A549 (cell line): ENCODE results near the gene NME7. TPM values are rescaled to one million over a fixed set of nuclear protein-coding genes. Genes with fewer than 3 reads are reported as not detected.

Experiments
- CBX2 ChIP-seq: fragments of 200-600 bp; sonication (generic); IDR thresholded peaks from 2 replicates; pipeline ENCODE4 v1.6.1; 2016; ENCODE audit warnings: low read depth, mild to moderate bottlenecking, borderline replicate concordance
- EHF ChIP-seq: fragments of 250-450 bp; sonication (Bioruptor Pico); IDR thresholded peaks from 2 replicates; pipeline ENCODE4 v1.5.0; 2020; ENCODE audit warnings: mild to moderate bottlenecking
- EHMT2 ChIP-seq: fragments of 200-600 bp; sonication (generic); IDR thresholded peaks from 2 replicates; pipeline ENCODE4 v1.6.1; 2016; ENCODE audit warnings: antibody characterized with exemption, low read depth, mild to moderate bottlenecking, moderate library complexity
- ESRRA ChIP-seq: fragments of 150-350 bp; IDR thresholded peaks from 2 replicates; pipeline ENCODE4 v1.6.1; 2014; ENCODE audit warnings: mild to moderate bottlenecking, low read length, borderline replicate concordance
- MAZ ChIP-seq: fragments of 150-350 bp; IDR thresholded peaks from 2 replicates; pipeline ENCODE4 v1.6.1; 2014; ENCODE audit warnings: antibody characterized with exemption, low read depth, low read length, borderline replicate concordance
- NR3C1 ChIP-seq: fragments of >200 bp; sonication (Bioruptor Twin); formaldehyde crosslinking; IDR thresholded peaks from 3 replicates; pipeline ENCODE4 v1.6.1; 2017
- RNF2 ChIP-seq: fragments of 200-600 bp; sonication (generic); IDR thresholded peaks from 2 replicates; pipeline ENCODE4 v1.6.1; 2016; ENCODE audit warnings: low read depth, mild to moderate bottlenecking, antibody characterized with exemption, moderate library complexity, borderline replicate concordance
- SMC3 ChIP-seq: fragments of >200 bp; sonication (Bioruptor Twin); formaldehyde crosslinking; IDR thresholded peaks from 3 replicates; pipeline ENCODE4 v1.6.1; 2018; ENCODE audit warnings: inconsistent platforms
- SREBF2 ChIP-seq: fragments of 450-650 bp; IDR thresholded peaks from 2 replicates; pipeline ENCODE4 v1.6.1; 2014; ENCODE audit warnings: mild to moderate bottlenecking, moderate library complexity
- TFCP2L1 ChIP-seq: fragments of 250-450 bp; sonication (Bioruptor Pico); IDR thresholded peaks from 2 replicates; pipeline ENCODE4 v1.5.0; 2021; ENCODE audit warnings: mild to moderate bottlenecking
- ZC3H11A ChIP-seq: fragments of 450-650 bp; IDR thresholded peaks from 2 replicates; pipeline ENCODE4 v1.6.1; 2014; ENCODE audit warnings: antibody characterized with exemption, mild to moderate bottlenecking
- polyA plus RNA-seq, 4 experiments: library from polyadenylated mRNA; depleted of rRNA in 3 of 4; stranded (reverse); fragments of >200 nt; fragmentation: RNase III in 1 of 4; extraction: RNeasy Plus Mini Kit Qiagen cat#74134 plus additional on column Dnase treatment in 1 of 4; gene quantifications; 2 replicates in 3 of 4; 3 replicates in 1 of 4; pipeline ENCODE4 v1.2.3, GENCODE V29; 2011 to 2017
- TF ChIP-seq, protein P1 (sequence below): fragments of 200-600 bp; sonication (generic); IDR thresholded peaks from 2 replicates; pipeline ENCODE4 v1.6.1; 2016; ENCODE audit warnings: antibody characterized with exemption, mild to moderate bottlenecking, moderate library complexity
- TF ChIP-seq, protein P2 (sequence below): fragments of 250-450 bp; sonication (Bioruptor Pico); IDR thresholded peaks from 2 replicates; pipeline ENCODE4 v1.5.0; 2020; ENCODE audit warnings: low read depth, mild to moderate bottlenecking, moderate library complexity
- TF ChIP-seq, protein P3 (sequence below): IDR thresholded peaks from 2 replicates; pipeline ENCODE4 v1.6.1; 2012
- TF ChIP-seq, protein P4 (sequence below): IDR thresholded peaks from 2 replicates; pipeline ENCODE4 v1.6.1; 2012; ENCODE audit warnings: low read depth, borderline replicate concordance
- TF ChIP-seq, protein P5 (sequence below): fragments of 250-450 bp; sonication (Bioruptor Pico); IDR thresholded peaks from 2 replicates; pipeline ENCODE4 v1.5.0; 2021; ENCODE audit warnings: mild to moderate bottlenecking, moderate library complexity, borderline replicate concordance
- TF ChIP-seq, protein P6 (sequence below): fragments of >200 bp; sonication (Bioruptor Twin); formaldehyde crosslinking; IDR thresholded peaks from 3 replicates; pipeline ENCODE4 v1.5.1; 2016
- TF ChIP-seq, protein P7 (sequence below): IDR thresholded peaks from 2 replicates; pipeline ENCODE4 v1.6.1; 2012

Gene NME7
- polyA plus RNA-seq, 2 of the 4 experiments (the other 2 are of a cell fraction), result 39.5 to 62.3 TPM

DNA sequence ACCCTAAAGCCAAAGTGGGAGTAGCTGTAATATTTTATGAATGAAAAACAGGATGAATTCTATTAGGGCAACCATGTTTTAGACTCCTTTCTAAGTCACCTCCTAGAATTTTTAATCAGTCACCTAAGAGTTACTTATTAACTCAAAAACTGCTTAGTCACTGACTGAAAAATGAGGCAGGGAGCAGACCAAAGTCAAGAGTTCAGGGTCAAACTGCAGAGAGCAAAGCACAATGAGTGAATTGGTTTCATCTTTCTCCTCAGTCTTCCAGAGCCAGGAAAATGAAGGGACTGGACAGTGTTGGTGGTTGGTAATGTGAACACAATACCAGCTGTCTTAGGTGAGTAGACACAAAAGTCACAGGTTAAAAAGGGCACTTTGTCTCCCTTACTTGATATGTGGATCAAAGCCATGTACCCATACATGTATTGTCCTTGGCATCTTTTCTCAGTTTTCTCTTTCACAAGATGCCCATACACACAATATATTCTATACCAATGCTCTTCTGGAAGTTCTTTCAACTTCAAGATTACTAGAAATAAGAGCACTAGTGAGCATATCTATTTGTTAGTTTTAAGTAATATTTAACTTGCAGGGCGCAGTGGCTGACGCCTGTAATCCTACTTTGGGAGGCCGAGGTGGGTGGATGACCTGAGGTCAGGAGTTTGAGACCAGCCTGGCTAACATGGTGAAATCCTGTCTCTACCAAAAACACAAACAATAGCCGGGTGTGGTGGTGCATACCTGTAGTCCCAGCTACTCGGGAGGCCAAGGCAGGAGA is 218.9 kb downstream of the NME7 start (continued):
- TF ChIP-seq, protein P1, sequence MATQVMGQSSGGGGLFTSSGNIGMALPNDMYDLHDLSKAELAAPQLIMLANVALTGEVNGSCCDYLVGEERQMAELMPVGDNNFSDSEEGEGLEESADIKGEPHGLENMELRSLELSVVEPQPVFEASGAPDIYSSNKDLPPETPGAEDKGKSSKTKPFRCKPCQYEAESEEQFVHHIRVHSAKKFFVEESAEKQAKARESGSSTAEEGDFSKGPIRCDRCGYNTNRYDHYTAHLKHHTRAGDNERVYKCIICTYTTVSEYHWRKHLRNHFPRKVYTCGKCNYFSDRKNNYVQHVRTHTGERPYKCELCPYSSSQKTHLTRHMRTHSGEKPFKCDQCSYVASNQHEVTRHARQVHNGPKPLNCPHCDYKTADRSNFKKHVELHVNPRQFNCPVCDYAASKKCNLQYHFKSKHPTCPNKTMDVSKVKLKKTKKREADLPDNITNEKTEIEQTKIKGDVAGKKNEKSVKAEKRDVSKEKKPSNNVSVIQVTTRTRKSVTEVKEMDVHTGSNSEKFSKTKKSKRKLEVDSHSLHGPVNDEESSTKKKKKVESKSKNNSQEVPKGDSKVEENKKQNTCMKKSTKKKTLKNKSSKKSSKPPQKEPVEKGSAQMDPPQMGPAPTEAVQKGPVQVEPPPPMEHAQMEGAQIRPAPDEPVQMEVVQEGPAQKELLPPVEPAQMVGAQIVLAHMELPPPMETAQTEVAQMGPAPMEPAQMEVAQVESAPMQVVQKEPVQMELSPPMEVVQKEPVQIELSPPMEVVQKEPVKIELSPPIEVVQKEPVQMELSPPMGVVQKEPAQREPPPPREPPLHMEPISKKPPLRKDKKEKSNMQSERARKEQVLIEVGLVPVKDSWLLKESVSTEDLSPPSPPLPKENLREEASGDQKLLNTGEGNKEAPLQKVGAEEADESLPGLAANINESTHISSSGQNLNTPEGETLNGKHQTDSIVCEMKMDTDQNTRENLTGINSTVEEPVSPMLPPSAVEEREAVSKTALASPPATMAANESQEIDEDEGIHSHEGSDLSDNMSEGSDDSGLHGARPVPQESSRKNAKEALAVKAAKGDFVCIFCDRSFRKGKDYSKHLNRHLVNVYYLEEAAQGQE, result no peak
- no peak for TF ChIP-seq RNF2
- TF ChIP-seq, protein P2, sequence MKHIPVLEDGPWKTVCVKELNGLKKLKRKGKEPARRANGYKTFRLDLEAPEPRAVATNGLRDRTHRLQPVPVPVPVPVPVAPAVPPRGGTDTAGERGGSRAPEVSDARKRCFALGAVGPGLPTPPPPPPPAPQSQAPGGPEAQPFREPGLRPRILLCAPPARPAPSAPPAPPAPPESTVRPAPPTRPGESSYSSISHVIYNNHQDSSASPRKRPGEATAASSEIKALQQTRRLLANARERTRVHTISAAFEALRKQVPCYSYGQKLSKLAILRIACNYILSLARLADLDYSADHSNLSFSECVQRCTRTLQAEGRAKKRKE (CRISPR knock-in tag), result no peak
- TF ChIP-seq, protein P3, sequence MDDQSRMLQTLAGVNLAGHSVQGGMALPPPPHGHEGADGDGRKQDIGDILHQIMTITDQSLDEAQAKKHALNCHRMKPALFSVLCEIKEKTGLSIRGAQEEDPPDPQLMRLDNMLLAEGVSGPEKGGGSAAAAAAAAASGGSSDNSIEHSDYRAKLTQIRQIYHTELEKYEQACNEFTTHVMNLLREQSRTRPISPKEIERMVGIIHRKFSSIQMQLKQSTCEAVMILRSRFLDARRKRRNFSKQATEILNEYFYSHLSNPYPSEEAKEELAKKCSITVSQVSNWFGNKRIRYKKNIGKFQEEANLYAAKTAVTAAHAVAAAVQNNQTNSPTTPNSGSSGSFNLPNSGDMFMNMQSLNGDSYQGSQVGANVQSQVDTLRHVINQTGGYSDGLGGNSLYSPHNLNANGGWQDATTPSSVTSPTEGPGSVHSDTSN, result no peak
- no peak for TF ChIP-seq NR3C1
- no peak for TF ChIP-seq SREBF2
- 0 out of 2 replicates have a peak, but pooled peaks have one; percentile 7 for TF ChIP-seq EHF
- TF ChIP-seq, protein P4, sequence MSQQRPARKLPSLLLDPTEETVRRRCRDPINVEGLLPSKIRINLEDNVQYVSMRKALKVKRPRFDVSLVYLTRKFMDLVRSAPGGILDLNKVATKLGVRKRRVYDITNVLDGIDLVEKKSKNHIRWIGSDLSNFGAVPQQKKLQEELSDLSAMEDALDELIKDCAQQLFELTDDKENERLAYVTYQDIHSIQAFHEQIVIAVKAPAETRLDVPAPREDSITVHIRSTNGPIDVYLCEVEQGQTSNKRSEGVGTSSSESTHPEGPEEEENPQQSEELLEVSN, result no peak
- no peak for TF ChIP-seq MAZ
- TF ChIP-seq SMC3, result 0 out of 3 replicates have a peak, but pooled peaks have one; percentile 15
- TF ChIP-seq, protein P5, sequence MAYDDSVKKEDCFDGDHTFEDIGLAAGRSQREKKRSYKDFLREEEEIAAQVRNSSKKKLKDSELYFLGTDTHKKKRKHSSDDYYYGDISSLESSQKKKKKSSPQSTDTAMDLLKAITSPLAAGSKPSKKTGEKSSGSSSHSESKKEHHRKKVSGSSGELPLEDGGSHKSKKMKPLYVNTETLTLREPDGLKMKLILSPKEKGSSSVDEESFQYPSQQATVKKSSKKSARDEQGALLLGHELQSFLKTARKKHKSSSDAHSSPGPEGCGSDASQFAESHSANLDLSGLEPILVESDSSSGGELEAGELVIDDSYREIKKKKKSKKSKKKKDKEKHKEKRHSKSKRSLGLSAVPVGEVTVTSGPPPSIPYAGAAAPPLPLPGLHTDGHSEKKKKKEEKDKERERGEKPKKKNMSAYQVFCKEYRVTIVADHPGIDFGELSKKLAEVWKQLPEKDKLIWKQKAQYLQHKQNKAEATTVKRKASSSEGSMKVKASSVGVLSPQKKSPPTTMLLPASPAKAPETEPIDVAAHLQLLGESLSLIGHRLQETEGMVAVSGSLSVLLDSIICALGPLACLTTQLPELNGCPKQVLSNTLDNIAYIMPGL, result no peak
- TF ChIP-seq, protein P6, sequence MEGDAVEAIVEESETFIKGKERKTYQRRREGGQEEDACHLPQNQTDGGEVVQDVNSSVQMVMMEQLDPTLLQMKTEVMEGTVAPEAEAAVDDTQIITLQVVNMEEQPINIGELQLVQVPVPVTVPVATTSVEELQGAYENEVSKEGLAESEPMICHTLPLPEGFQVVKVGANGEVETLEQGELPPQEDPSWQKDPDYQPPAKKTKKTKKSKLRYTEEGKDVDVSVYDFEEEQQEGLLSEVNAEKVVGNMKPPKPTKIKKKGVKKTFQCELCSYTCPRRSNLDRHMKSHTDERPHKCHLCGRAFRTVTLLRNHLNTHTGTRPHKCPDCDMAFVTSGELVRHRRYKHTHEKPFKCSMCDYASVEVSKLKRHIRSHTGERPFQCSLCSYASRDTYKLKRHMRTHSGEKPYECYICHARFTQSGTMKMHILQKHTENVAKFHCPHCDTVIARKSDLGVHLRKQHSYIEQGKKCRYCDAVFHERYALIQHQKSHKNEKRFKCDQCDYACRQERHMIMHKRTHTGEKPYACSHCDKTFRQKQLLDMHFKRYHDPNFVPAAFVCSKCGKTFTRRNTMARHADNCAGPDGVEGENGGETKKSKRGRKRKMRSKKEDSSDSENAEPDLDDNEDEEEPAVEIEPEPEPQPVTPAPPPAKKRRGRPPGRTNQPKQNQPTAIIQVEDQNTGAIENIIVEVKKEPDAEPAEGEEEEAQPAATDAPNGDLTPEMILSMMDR, result no peak
- TF ChIP-seq ZC3H11A, result no peak
- no peak for TF ChIP-seq EHMT2
- no peak for TF ChIP-seq TFCP2L1 (CRISPR knock-in tag)
- no peak for TF ChIP-seq CBX2
- TF ChIP-seq, protein P7, sequence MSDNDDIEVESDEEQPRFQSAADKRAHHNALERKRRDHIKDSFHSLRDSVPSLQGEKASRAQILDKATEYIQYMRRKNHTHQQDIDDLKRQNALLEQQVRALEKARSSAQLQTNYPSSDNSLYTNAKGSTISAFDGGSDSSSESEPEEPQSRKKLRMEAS, result 0 out of 2 replicates have a peak, but pooled peaks have one; percentile 12
- TF ChIP-seq ESRRA, result peak; percentile 96
